ENCODE data around the gene LRP10.

The LRP10 gene

DNA sequence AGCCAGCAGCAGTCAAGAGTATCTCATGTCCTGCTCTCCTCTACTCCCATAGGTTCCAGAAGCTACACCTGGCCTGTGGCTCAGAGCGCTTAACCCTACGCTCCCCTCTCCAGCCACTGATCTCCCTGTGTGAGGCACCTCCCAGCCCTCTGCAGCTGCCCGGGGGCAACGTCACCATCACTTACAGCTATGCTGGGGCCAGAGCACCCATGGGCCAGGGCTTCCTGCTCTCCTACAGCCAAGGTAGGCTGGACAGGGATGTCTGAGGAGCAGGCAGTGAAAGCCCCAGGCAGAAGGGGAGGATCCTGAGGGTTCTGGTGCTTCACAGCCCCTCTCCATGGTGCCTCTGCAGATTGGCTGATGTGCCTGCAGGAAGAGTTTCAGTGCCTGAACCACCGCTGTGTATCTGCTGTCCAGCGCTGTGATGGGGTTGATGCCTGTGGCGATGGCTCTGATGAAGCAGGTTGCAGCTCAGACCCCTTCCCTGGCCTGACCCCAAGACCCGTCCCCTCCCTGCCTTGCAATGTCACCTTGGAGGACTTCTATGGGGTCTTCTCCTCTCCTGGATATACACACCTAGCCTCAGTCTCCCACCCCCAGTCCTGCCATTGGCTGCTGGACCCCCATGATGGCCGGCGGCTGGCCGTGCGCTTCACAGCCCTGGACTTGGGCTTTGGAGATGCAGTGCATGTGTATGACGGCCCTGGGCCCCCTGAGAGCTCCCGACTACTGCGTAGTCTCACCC is 3.6 kb downstream of the LRP10 start:
- Histone ChIP-seq H3K4me3 (ENCODE audit: insufficient read depth, low read length, poor library complexity, severe bottlenecking) (no peak overlapping the region), H2AFZ (ENCODE audit: low read depth, low read length, severe bottlenecking) (no peak overlapping the region), H3K27me3 (ENCODE audit: low read length) (no peaks in the 10 kb centered on the region), H3K9me3 (ENCODE audit: insufficient read depth, low read length) (no peaks in the 10 kb centered on the region), H3K4me2 (ENCODE audit: low read depth, low read length, poor library complexity, severe bottlenecking) (no peak overlapping the region), H3F3A (ENCODE audit: insufficient read depth) (peaks cover 12% of the 10 kb centered on the region), H3K9me2 (replicated peaks; ENCODE audit: insufficient read depth, low read length) (no peaks in the 10 kb centered on the region), H3K9ac (ENCODE audit: low read length) (no peak overlapping the region), H4K20me1 (ENCODE audit: low read depth, low read length) (no peaks in the 10 kb centered on the region), H3K79me2 (ENCODE audit: insufficient read depth, low read length) (peaks cover 7% of the 10 kb centered on the region; the same call in 1 of the 2 replicates), H3K36me3 (ENCODE audit: low read length) (no peaks in the 10 kb centered on the region), H3K27ac (ENCODE audit: low read depth, low read length) (no peak overlapping the region)
- no peak for TF ChIP-seq EZH2phosphoT487 (conservative IDR thresholded peaks at IDR 0.05; ENCODE audit: low read length)

DNA sequence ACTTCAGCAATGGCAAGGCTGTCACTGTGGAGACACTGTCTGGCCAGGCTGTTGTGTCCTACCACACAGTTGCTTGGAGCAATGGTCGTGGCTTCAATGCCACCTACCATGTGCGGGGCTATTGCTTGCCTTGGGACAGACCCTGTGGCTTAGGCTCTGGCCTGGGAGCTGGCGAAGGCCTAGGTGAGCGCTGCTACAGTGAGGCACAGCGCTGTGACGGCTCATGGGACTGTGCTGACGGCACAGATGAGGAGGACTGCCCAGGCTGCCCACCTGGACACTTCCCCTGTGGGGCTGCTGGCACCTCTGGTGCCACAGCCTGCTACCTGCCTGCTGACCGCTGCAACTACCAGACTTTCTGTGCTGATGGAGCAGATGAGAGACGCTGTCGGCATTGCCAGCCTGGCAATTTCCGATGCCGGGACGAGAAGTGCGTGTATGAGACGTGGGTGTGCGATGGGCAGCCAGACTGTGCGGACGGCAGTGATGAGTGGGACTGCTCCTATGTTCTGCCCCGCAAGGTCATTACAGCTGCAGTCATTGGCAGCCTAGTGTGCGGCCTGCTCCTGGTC is 4.3 kb downstream of the LRP10 start:
- Histone ChIP-seq H3K27me3 (ENCODE audit: low read length) (no peaks in the 10 kb centered on the region), H4K20me1 (ENCODE audit: low read depth, low read length) (no peaks in the 10 kb centered on the region), H3K27ac (ENCODE audit: low read depth, low read length) (no peak overlapping the region), H3K4me3 (ENCODE audit: insufficient read depth, low read length, poor library complexity, severe bottlenecking) (no peak overlapping the region), H3F3A (ENCODE audit: insufficient read depth) (peaks cover 7% of the 10 kb centered on the region), H3K9ac (ENCODE audit: low read length) (no peak overlapping the region), H3K9me2 (replicated peaks; ENCODE audit: insufficient read depth, low read length) (no peaks in the 10 kb centered on the region), H3K36me3 (ENCODE audit: low read length) (no peaks in the 10 kb centered on the region), H3K79me2 (ENCODE audit: insufficient read depth, low read length) (peaks cover 7% of the 10 kb centered on the region; the same call in 1 of the 2 replicates), H2AFZ (ENCODE audit: low read depth, low read length, severe bottlenecking) (no peak overlapping the region), H3K4me2 (ENCODE audit: low read depth, low read length, poor library complexity, severe bottlenecking) (no peak overlapping the region), H3K9me3 (ENCODE audit: insufficient read depth, low read length) (no peaks in the 10 kb centered on the region)
- TF ChIP-seq, protein P1, sequence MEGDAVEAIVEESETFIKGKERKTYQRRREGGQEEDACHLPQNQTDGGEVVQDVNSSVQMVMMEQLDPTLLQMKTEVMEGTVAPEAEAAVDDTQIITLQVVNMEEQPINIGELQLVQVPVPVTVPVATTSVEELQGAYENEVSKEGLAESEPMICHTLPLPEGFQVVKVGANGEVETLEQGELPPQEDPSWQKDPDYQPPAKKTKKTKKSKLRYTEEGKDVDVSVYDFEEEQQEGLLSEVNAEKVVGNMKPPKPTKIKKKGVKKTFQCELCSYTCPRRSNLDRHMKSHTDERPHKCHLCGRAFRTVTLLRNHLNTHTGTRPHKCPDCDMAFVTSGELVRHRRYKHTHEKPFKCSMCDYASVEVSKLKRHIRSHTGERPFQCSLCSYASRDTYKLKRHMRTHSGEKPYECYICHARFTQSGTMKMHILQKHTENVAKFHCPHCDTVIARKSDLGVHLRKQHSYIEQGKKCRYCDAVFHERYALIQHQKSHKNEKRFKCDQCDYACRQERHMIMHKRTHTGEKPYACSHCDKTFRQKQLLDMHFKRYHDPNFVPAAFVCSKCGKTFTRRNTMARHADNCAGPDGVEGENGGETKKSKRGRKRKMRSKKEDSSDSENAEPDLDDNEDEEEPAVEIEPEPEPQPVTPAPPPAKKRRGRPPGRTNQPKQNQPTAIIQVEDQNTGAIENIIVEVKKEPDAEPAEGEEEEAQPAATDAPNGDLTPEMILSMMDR (IDR thresholded peaks at IDR 0.05; ENCODE audit: insufficient read depth, low read length, poor library complexity, severe bottlenecking): no peak
- no peak for TF ChIP-seq EZH2phosphoT487 (conservative IDR thresholded peaks at IDR 0.05; ENCODE audit: low read length)

- Histone ChIP-seq H3K36me3 (ENCODE audit: low read length) (no peaks in the 10 kb centered on the region), H3K79me2 (ENCODE audit: insufficient read depth, low read length) (peaks cover 7% of the 10 kb centered on the region; the same call in 1 of the 2 replicates), H2AFZ (ENCODE audit: low read depth, low read length, severe bottlenecking) (no peak overlapping the region), H3K27ac (ENCODE audit: low read depth, low read length) (no peak overlapping the region), H3K4me3 (ENCODE audit: insufficient read depth, low read length, poor library complexity, severe bottlenecking) (no peak overlapping the region), H3K4me2 (ENCODE audit: low read depth, low read length, poor library complexity, severe bottlenecking) (no peak overlapping the region), H4K20me1 (ENCODE audit: low read depth, low read length) (no peaks in the 10 kb centered on the region), H3K9me2 (replicated peaks; ENCODE audit: insufficient read depth, low read length) (no peaks in the 10 kb centered on the region), H3K9me3 (ENCODE audit: insufficient read depth, low read length) (no peaks in the 10 kb centered on the region), H3K9ac (ENCODE audit: low read length) (no peak overlapping the region), H3F3A (ENCODE audit: insufficient read depth) (no peaks in the 10 kb centered on the region), H3K27me3 (ENCODE audit: low read length) (no peaks in the 10 kb centered on the region)
- TF ChIP-seq, protein P1 (IDR thresholded peaks at IDR 0.05; ENCODE audit: insufficient read depth, low read length, poor library complexity, severe bottlenecking): no peak
- no peak for TF ChIP-seq EZH2phosphoT487 (conservative IDR thresholded peaks at IDR 0.05; ENCODE audit: low read length)
These were observed 5.5 kb downstream of the LRP10 start for GRCh38 chr14:22877000-22877501.
